ENCODE results near the gene CNTFR.

CNTFR gene

DNA sequence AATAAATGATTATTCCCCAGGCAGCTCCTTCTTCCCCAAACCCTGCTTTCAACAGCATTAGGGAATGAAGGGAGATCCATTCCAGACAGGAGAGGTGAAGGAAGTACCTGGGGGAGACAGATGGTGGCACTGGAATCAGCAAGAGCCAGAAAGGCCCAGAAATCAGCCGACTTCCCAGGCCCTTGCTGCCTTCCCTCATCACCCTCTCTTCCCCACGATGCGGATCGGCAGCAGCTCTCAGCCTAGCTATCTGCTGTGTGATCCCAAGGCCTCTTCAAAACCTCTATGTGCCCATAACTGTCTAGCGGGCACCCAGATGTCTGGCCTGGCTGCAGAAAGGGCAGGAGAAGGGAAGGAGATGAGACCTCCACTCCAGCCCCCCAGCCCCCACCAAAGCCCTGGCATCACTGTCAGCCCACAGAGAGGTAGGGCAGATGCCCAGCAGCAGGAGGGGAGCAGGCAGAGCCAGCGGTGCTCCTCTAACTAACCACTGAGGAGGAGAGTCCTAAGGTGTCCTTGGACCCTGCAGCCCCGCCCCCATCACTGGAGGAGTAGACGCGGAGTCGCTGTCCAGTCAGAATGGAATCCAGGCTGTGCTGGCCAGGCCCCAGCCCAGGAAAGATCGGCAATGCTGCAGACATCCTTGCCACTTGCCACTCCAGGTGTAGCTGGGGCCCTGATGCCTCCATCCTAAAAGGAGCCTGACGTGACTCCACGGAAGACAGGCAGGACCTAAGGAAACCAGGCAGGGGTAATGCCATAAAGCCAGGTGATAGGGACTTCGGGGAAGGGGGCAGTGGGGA, 12.7 kb downstream of the CNTFR start:
- TF ChIP-seq, protein P1, sequence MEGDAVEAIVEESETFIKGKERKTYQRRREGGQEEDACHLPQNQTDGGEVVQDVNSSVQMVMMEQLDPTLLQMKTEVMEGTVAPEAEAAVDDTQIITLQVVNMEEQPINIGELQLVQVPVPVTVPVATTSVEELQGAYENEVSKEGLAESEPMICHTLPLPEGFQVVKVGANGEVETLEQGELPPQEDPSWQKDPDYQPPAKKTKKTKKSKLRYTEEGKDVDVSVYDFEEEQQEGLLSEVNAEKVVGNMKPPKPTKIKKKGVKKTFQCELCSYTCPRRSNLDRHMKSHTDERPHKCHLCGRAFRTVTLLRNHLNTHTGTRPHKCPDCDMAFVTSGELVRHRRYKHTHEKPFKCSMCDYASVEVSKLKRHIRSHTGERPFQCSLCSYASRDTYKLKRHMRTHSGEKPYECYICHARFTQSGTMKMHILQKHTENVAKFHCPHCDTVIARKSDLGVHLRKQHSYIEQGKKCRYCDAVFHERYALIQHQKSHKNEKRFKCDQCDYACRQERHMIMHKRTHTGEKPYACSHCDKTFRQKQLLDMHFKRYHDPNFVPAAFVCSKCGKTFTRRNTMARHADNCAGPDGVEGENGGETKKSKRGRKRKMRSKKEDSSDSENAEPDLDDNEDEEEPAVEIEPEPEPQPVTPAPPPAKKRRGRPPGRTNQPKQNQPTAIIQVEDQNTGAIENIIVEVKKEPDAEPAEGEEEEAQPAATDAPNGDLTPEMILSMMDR (IDR thresholded peaks at IDR 0.05; ENCODE audit: borderline replicate concordance, insufficient read depth, low read depth, low read length): no peak
- H3K4me3 ChIP-seq (ENCODE audit: low read depth, low read length): no peak overlapping the region

- TF ChIP-seq, protein P1 (IDR thresholded peaks at IDR 0.05; ENCODE audit: borderline replicate concordance, insufficient read depth, low read depth, low read length): no peak
- no peak overlapping the region for H3K4me3 ChIP-seq (ENCODE audit: low read depth, low read length)
These were observed 13.5 kb downstream of the CNTFR start for GRCh38 chr9:34575862-34576596.

DNA sequence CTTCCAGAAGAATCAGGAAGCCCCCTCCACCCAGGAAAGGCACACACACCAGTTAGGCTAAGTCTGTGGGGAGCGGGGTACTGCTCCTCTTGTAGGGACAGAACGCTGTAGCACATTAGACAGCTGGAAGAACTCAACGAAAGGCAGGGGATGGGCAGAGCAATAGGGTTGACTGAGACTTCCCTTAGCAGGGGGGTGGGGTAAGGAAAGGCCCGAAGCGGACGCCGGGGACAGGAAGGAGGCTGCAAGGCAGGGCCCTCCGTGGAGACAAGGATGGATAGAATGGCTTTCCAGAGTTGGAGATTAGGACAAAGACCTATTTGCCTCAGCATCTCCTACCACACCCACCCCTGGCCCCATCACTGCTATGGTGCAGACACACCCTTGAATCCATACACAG, 14.3 kb downstream of the CNTFR start:
- H3K4me3 ChIP-seq (ENCODE audit: low read depth, low read length): no peak overlapping the region
- TF ChIP-seq, protein P1 (IDR thresholded peaks at IDR 0.05; ENCODE audit: borderline replicate concordance, insufficient read depth, low read depth, low read length): no peak

DNA sequence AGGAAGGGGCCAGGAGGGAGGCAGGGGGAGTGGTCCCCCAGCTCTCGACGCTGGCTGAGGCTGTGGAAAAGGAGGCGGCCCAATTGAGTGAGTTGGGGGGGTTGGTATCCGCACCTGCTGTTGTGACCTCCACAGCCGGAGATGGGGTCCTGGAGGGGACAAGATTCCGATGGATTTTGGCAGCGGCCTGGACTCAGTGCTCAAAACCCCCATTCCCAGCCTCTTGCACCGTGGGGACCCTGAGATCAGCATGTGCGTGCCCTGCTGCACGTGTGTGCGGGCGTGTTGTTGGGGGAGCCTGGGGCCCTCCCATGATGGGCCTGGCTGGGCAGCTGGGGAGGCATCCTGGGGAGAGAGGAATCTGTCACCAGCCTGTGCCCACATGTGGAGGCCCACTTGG, 15.0 kb downstream of the CNTFR start:
- TF ChIP-seq, protein P1 (IDR thresholded peaks at IDR 0.05; ENCODE audit: borderline replicate concordance, insufficient read depth, low read depth, low read length): no peak
- no peak overlapping the region for H3K4me3 ChIP-seq (ENCODE audit: low read depth, low read length)

GRCh38 chr9:34573599-34574325, 15.8 kb downstream of the CNTFR start:
- TF ChIP-seq, protein P1 (IDR thresholded peaks at IDR 0.05; ENCODE audit: borderline replicate concordance, insufficient read depth, low read depth, low read length): no peak
- H3K4me3 ChIP-seq (ENCODE audit: low read depth, low read length): no peak overlapping the region

GRCh38 chr9:34572628-34573027, 16.9 kb downstream of the CNTFR start:
- TF ChIP-seq, protein P1 (IDR thresholded peaks at IDR 0.05; ENCODE audit: borderline replicate concordance, insufficient read depth, low read depth, low read length): no peak
- no peak overlapping the region for H3K4me3 ChIP-seq (ENCODE audit: low read depth, low read length)
